Right atrium auricular region (tissue), 2 donors: ENCODE measurements around the gene C2orf42. TPM values are rescaled to one million over a fixed set of nuclear protein-coding genes. Genes with fewer than 3 reads are reported as not detected.

Experiments
- DNase-seq: peaks from one replicate; pipeline ENCODE4 v3.0.0-alpha.2; 2019; ENCODE audit warnings: low spot score
- H3K27ac ChIP-seq, 2 donors: fragments of 200-600 bp; sonication (generic); 1 replicate in 1 of 2; 2 replicates in 1 of 2; pipeline ENCODE4 v1.5.1; 2016 to 2019
- H3K27me3 ChIP-seq, 2 donors: fragments of 200-600 bp; sonication (generic); one replicate each; pipeline versions ENCODE4 v1.5.1 to v1.6.0; 2017 to 2019
- H3K36me3 ChIP-seq: fragments of 200-600 bp; sonication (generic); one replicate; pipeline ENCODE4 v1.5.1; 2016
- H3K4me1 ChIP-seq, 2 donors: fragments of 200-600 bp; sonication (generic); one replicate each; pipeline versions ENCODE4 v1.5.1 to v1.6.0; 2017 to 2019
- H3K4me3 ChIP-seq, 2 donors: fragments of 200-600 bp; sonication (generic); 1 replicate in 1 of 2; 2 replicates in 1 of 2; pipeline ENCODE4 v1.5.1; 2017 to 2019; ENCODE audit warnings: mild to moderate bottlenecking in 1 of 2, moderate library complexity in 1 of 2
- H3K9me3 ChIP-seq, 2 donors: fragments of 200-600 bp; sonication (generic); one replicate each; pipeline ENCODE4 v1.5.1; 2019
- CTCF ChIP-seq, 2 donors: fragments of 200-600 bp; sonication (generic); IDR thresholded peaks; one replicate each; pipeline ENCODE4 v1.5.1; 2019; ENCODE audit warnings: antibody characterized with exemption in 2 of 2
- total RNA-seq, 2 donors: library from RNA; depleted of rRNA; stranded (reverse); fragments of >200 nt; gene quantifications; one replicate each; pipeline ENCODE4 v1.1.0, GENCODE V29; 2016

Gene C2orf42
- total RNA-seq, 2 donors from 2014 or later, result 9.6 to 9.9 TPM

GRCh38 chr2:70128005-70128404 is 62.8 kb downstream of the C2orf42 start:
- Histone ChIP-seq H3K9me3 (no peaks in the 10 kb centered on the region), H3K27ac (no peak overlapping the region), H3K4me3 (no peak overlapping the region), H3K27me3 (no peaks in the 10 kb centered on the region), H3K4me1 (peaks cover 0 to 51% of the 10 kb centered on the region in 2 donors), H3K36me3 (no peaks in the 10 kb centered on the region)
- TF ChIP-seq CTCF (IDR thresholded peaks at IDR 0.05), result no peak
- no peak for DNase-seq

DNA sequence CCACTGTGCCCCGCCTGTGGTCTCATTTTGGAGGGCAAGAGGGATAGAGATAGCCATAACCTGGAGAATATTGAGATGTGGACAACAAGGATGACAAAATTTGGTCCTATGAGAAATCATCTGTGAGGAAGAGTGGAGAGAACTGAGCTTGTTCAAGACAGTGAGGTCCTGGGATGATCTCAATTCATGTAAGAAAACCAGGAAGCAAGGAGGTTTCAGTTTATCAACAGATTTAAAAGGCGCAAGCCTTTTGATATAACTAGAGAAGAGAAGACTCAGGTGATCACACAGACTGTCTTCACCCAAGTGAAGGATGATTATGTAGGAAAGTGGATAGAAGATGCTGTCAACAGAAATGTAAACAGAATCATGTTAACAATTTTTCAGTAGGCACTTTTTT is 64.4 kb downstream of the C2orf42 start:
- DNase-seq, result no peak
- Histone ChIP-seq H3K9me3 (no peaks in the 10 kb centered on the region), H3K27ac (peak overlapping the region in 1 of 2 donors; percentile 3), H3K36me3 (no peaks in the 10 kb centered on the region), H3K4me1 (peaks cover 0 to 36% of the 10 kb centered on the region in 2 donors), H3K27me3 (no peaks in the 10 kb centered on the region), H3K4me3 (no peak overlapping the region)
- no peak for TF ChIP-seq CTCF (IDR thresholded peaks at IDR 0.05)

DNA sequence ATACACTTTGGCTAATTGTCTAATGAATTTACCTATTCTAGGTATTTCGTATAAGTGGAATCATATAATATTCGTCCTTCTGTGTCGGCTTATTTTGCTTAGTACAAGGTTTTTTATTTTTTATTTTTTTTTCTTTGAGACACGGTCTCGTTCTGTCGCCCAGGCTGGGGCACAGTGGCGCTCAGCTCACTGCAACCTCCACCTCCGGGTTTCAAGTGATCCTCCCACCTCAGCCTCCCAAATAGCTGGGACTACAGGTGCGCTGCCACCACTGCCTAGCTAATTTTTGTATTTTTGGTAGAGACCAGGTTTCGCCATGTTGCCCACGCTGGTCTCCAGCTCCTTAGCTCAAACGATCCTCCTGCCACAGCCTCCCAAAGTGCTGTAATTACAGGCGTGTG is 65.3 kb downstream of the C2orf42 start:
- Histone ChIP-seq H3K9me3 (no peaks in the 10 kb centered on the region), H3K27me3 (no peaks in the 10 kb centered on the region), H3K4me3 (peak overlapping the region; percentile 40 to 65), H3K36me3 (no peaks in the 10 kb centered on the region), H3K27ac (peak overlapping the region; percentile 98 to 99), H3K4me1 (peaks cover 0 to 34% of the 10 kb centered on the region in 2 donors)
- no peak for TF ChIP-seq CTCF (IDR thresholded peaks at IDR 0.05)
- no peak for DNase-seq

GRCh38 chr2:70124983-70125480 is 65.8 kb downstream of the C2orf42 start:
- no peaks in the 10 kb centered on the region for H3K27me3 ChIP-seq
- no peak for TF ChIP-seq CTCF (IDR thresholded peaks at IDR 0.05)
- no peaks in the 10 kb centered on the region for H3K9me3 ChIP-seq
- H3K4me3 ChIP-seq, result peak overlapping the region; percentile 40 to 65
- peaks cover 0 to 34% of the 10 kb centered on the region in 2 donors for H3K4me1 ChIP-seq
- no peaks in the 10 kb centered on the region for H3K36me3 ChIP-seq
- DNase-seq, result peak; percentile 72
- H3K27ac ChIP-seq, result peak overlapping the region; percentile 98 to 99

GRCh38 chr2:70123829-70124116 is 67.0 kb downstream of the C2orf42 start:
- H3K27me3 ChIP-seq, result no peaks in the 10 kb centered on the region
- H3K27ac ChIP-seq, result peak overlapping the region; percentile 98 to 99
- no peaks in the 10 kb centered on the region for H3K9me3 ChIP-seq
- peaks cover 0 to 34% of the 10 kb centered on the region in 2 donors for H3K4me1 ChIP-seq
- no peaks in the 10 kb centered on the region for H3K36me3 ChIP-seq
- no peak for DNase-seq
- peak overlapping the region; percentile 40 to 65 for H3K4me3 ChIP-seq
- no peak for TF ChIP-seq CTCF (IDR thresholded peaks at IDR 0.05)
